HCT116 (cell line): Measurements from ENCODE around the gene PTPRJ. TPM values are rescaled to one million over a fixed set of nuclear protein-coding genes. Genes with fewer than 3 reads are reported as not detected.

Source experiments
- ATAC-seq: fragments of 200-7000 bp; cut with Tn5 transposase; 2 replicates; pipeline ENCODE4 v1.9.1; 2020; ENCODE audit warnings: mild to moderate bottlenecking, moderate library complexity
- BruUV-seq: library from RNA; stranded (reverse); fragments of 400-500 nt; replicated peaks from 2 replicates; lab custom pipeline; 2021; lab: Mats Ljungman, UMichigan
- CTCF ChIA-PET: fragments of 300-600 bp; sonication (Branson Sonifier 250); formaldehyde crosslinking; loops from one replicate; lab custom pipeline; 2021; ENCODE audit warnings: antibody characterized with exemption; lab: Charles Lee
- POLR2A ChIA-PET: fragments of 300-600, 350-600 bp; sonication (Branson Sonifier 250); formaldehyde crosslinking; loops from one replicate; lab custom pipeline; 2021; ENCODE audit warnings: antibody characterized with exemption; lab: Charles Lee
- RAD21 ChIA-PET, 2 experiments: fragments of 300-600 bp; sonication (Branson Sonifier 250); formaldehyde crosslinking; loops; one replicate each; lab custom pipeline; 2023; ENCODE audit warnings: low total read pairs in 2 of 2; ENCODE audit not compliant: uncharacterized antibody in 2 of 2, unreplicated experiment in 2 of 2, low non-redundant PET in 1 of 2; lab: Charles Lee
- DNase-seq: peaks from one replicate; pipeline ENCODE4 v3.0.0-alpha.2; 2010; ENCODE audit warnings: low read depth, low spot score
- H2AFZ ChIP-seq: fragments of 200-600 bp; shearing (Covaris generic), sonication (generic); 2 replicates; pipeline ENCODE4 v1.6.1; 2017; ENCODE audit warnings: low read depth, mixed run types, mixed read lengths, antibody characterized with exemption, low read length; ENCODE audit not compliant: poor library complexity, severe bottlenecking
- H3K27ac ChIP-seq: 2 replicates; pipeline ENCODE4 v1.5.1; 2012; ENCODE audit warnings: low read depth, low read length
- H3K27me3 ChIP-seq: fragments of 200-600 bp; sonication (generic); 2 replicates; pipeline ENCODE4 v1.6.1; 2016; ENCODE audit warnings: mixed run types, low read length, mixed read lengths; ENCODE audit not compliant: insufficient read depth
- H3K36me3 ChIP-seq, 2 experiments: fragments of 200-500 bp in 1 of 2; fragments of 200-600 bp in 1 of 2; sonication (Bioruptor generic) in 1 of 2; sonication (generic) in 1 of 2; 2 replicates each; pipeline versions ENCODE4 v1.5.1 to v1.6.1; 2014 to 2016; ENCODE audit warnings: low read length in 2 of 2, inconsistent platforms in 1 of 2, mixed read lengths in 1 of 2, mixed run types in 1 of 2; ENCODE audit not compliant: insufficient read depth in 2 of 2, control insufficient read depth in 1 of 2
- H3K4me1 ChIP-seq, 2 experiments: fragments of 200-600 bp in 1 of 2; sonication (generic) in 1 of 2; 2 replicates each; pipeline versions ENCODE4 v1.5.1 to v1.6.1; 2012 to 2017; ENCODE audit warnings: low read length in 2 of 2, inconsistent platforms in 1 of 2, mild to moderate bottlenecking in 1 of 2, mixed read lengths in 1 of 2, mixed run types in 1 of 2, moderate library complexity in 1 of 2; ENCODE audit not compliant: insufficient read depth in 2 of 2, control insufficient read depth in 1 of 2
- H3K4me2 ChIP-seq: fragments of 200-600 bp; sonication (generic); 2 replicates; pipeline ENCODE4 v1.6.1; 2017; ENCODE audit warnings: mixed run types, low read length, mixed read lengths
- H3K4me3 ChIP-seq, 2 experiments: fragments of 200-600 bp in 1 of 2; sonication (generic) in 1 of 2; replicated peaks in 1 of 2; 2 replicates each; pipeline ENCODE4 v1.5.1; 2011 to 2016; ENCODE audit warnings: low read length in 2 of 2, control low read depth in 1 of 2, low read depth in 1 of 2, mild to moderate bottlenecking in 1 of 2, mixed read lengths in 1 of 2, mixed run types in 1 of 2
- H3K79me2 ChIP-seq: fragments of 200-600 bp; sonication (generic); 2 replicates; pipeline ENCODE4 v1.6.1; 2017; ENCODE audit warnings: mild to moderate bottlenecking, mixed run types, low read length, moderate library complexity, mixed read lengths; ENCODE audit not compliant: insufficient read depth
- H3K9ac ChIP-seq: fragments of 200-600 bp; sonication (generic); 2 replicates; pipeline ENCODE4 v1.6.1; 2016; ENCODE audit warnings: low read length, mixed read lengths
- H3K9me2 ChIP-seq: fragments of 200-600 bp; sonication (generic), shearing (Covaris generic); 2 replicates; pipeline ENCODE4 v1.6.1; 2017; ENCODE audit warnings: mixed run types, mild to moderate bottlenecking, moderate library complexity; ENCODE audit not compliant: insufficient read depth
- H3K9me3 ChIP-seq, 2 experiments: fragments of 200-500 bp in 1 of 2; fragments of 200-600 bp in 1 of 2; sonication (Bioruptor generic) in 1 of 2; sonication (generic) in 1 of 2; 2 replicates each; pipeline ENCODE4 v1.6.1; 2014 to 2017; ENCODE audit warnings: low read length in 2 of 2, mixed read lengths in 2 of 2, inconsistent platforms in 1 of 2, low read depth in 1 of 2, mild to moderate bottlenecking in 1 of 2, mixed run types in 1 of 2, moderate library complexity in 1 of 2; ENCODE audit not compliant: control insufficient read depth in 1 of 2, insufficient read depth in 1 of 2
- H4K20me1 ChIP-seq: fragments of 200-600 bp; sonication (generic), shearing (Covaris generic); 2 replicates; pipeline ENCODE4 v1.6.1; 2017; ENCODE audit warnings: mixed run types, mild to moderate bottlenecking, moderate library complexity; ENCODE audit not compliant: insufficient read depth
- CBX3 ChIP-seq: IDR thresholded peaks from 2 replicates; pipeline ENCODE4 v1.6.1; 2012; ENCODE audit warnings: low read depth
- CEBPB ChIP-seq: IDR thresholded peaks from 2 replicates; pipeline ENCODE4 v1.6.1; 2012; ENCODE audit warnings: low read depth
- CTCF ChIP-seq, 3 experiments: fragments of 200-600 bp in 1 of 3; sonication (generic) in 1 of 3; IDR thresholded peaks in 2 of 3; conservative IDR thresholded peaks in 1 of 3; 2 replicates each; pipeline ENCODE4 v1.5.1; 2012 to 2017; ENCODE audit warnings: low read depth in 2 of 3, low read length in 2 of 3, antibody characterized with exemption in 1 of 3, borderline replicate concordance in 1 of 3, control low read depth in 1 of 3, mild to moderate bottlenecking in 1 of 3, mixed read lengths in 1 of 3, mixed run types in 1 of 3, moderate library complexity in 1 of 3; ENCODE audit not compliant: insufficient read depth in 1 of 3
- ELF1 ChIP-seq: IDR thresholded peaks from 2 replicates; pipeline ENCODE4 v1.6.1; 2012; ENCODE audit warnings: low read depth, borderline replicate concordance
- EZH2 ChIP-seq: fragments of 200-600 bp; sonication (generic); IDR thresholded peaks from 2 replicates; pipeline ENCODE4 v1.6.1; 2017; ENCODE audit warnings: antibody characterized with exemption, mixed run types
- POLR2AphosphoS5 ChIP-seq: IDR thresholded peaks from 2 replicates; pipeline ENCODE4 v1.6.1; 2011; ENCODE audit warnings: mild to moderate bottlenecking, low read depth, low read length, moderate library complexity
- SP1 ChIP-seq: IDR thresholded peaks from 2 replicates; pipeline ENCODE4 v1.6.1; 2012; ENCODE audit warnings: low read depth
- intact Hi-C: fragments of 100-400 bp; cut with micrococcal nuclease; formaldehyde crosslinking; loops from 2 replicates; pipeline ENCODE4 v1.10.0; 2022
- total RNA-seq: library from RNA; stranded (reverse); gene quantifications from one replicate; pipeline ENCODE4 v1.2.1, GENCODE V29; 2021; ENCODE audit not compliant: unreplicated experiment

Gene PTPRJ
- total RNA-seq, 1 experiment from 2014 or later = 19.1 TPM

- ChIA-PET CTCF (no interaction called here), RAD21 (interaction anchor here in 1 of 2 experiments (0.5 kb wide), 1 partner anchor 29 kb away, joined by 4 read pairs; no protein-coding TSS in a partner anchor), POLR2A (no interaction called here)
- no peaks in the 10 kb centered on the region for H4K20me1 ChIP-seq
- intact Hi-C loops = no loop called here
- H3K27me3 ChIP-seq = no peaks in the 10 kb centered on the region
- no peak overlapping the region for H3K4me2 ChIP-seq
- ATAC-seq (peak; percentile 90), DNase-seq (peak; percentile 43)
- no peaks in the 10 kb centered on the region for H3K9me3 ChIP-seq
- H3K27ac ChIP-seq = no peak overlapping the region
- no peaks in the 10 kb centered on the region for H3K36me3 ChIP-seq
- no peak overlapping the region for H3K4me3 ChIP-seq
- no TSS peak for BruUV-seq
- H3K4me1 ChIP-seq = peaks cover 0 to 8% of the 10 kb centered on the region in 2 experiments; a peak in 2 of 4 replicates
- peak overlapping the region; percentile 68 for H2AFZ ChIP-seq
- H3K9ac ChIP-seq = no peak overlapping the region
- TF ChIP-seq CEBPB (no peak), SP1 (peak; percentile 39)
- H3K79me2 ChIP-seq = no peaks in the 10 kb centered on the region
- H3K9me2 ChIP-seq = no peaks in the 10 kb centered on the region
Observed at GRCh38 chr11:47961383-47961782, 19.0 kb upstream of the PTPRJ start.

- Histone ChIP-seq H3K79me2 (no peaks in the 10 kb centered on the region), H3K4me3 (no peak overlapping the region), H3K36me3 (no peaks in the 10 kb centered on the region), H3K4me2 (no peak overlapping the region), H2AFZ (no peak overlapping the region), H4K20me1 (no peaks in the 10 kb centered on the region), H3K9me3 (no peaks in the 10 kb centered on the region), H3K9ac (no peak overlapping the region), H3K9me2 (no peaks in the 10 kb centered on the region), H3K4me1 (peaks cover 0 to 8% of the 10 kb centered on the region in 2 experiments; a peak in 2 of 4 replicates), H3K27ac (no peak overlapping the region), H3K27me3 (no peaks in the 10 kb centered on the region)
- ATAC-seq (no peak), DNase-seq (no peak)
- BruUV-seq = no TSS peak
- ChIA-PET RAD21 (no interaction called here), CTCF (interaction anchor here (0.7 to 1.5 kb wide), 2 partner anchors 19 to 144 kb away, joined by 4 to 5 read pairs; no protein-coding TSS in a partner anchor), POLR2A (no interaction called here)
- TF ChIP-seq EZH2 (no peak), CTCF (IDR thresholded peaks at IDR 0.05 in 2 of 3, conservative IDR thresholded peaks at IDR 0.05 in 1 of 3; ENCODE audit: borderline replicate concordance in 1 of 3, insufficient read depth in 1 of 3, low read depth in 2 of 3, low read length in 2 of 3) (no peak), ELF1 (no peak), CBX3 (no peak), POLR2AphosphoS5 (no peak)
- intact Hi-C loops = no loop called here
Observed at GRCh38 chr11:47964546-47964945, 15.8 kb upstream of the PTPRJ start.
